BLaER1 treated with 17β-estradiol and CSF1 and Interleukin-3, amounts not matched to agents 10 nM and 100 nM (cell line): Measurements from ENCODE around the gene DOCK8.
"Not testable (repeated sequence)": the region's sequence is repeated elsewhere in the genome, so short reads cannot be mapped to it uniquely, and the experiment has no call there.

ENCODE experiments used
- H3K27ac ChIP-seq, 11 experiments: shearing (Covaris generic); formaldehyde crosslinking; 2 replicates each; pipeline ENCODE4 v1.8.1; 2022
- H3K27me3 ChIP-seq, 11 experiments: shearing (Covaris generic); formaldehyde crosslinking; 2 replicates each; pipeline ENCODE4 v1.8.1; 2022
- H3K36me3 ChIP-seq, 11 experiments: shearing (Covaris generic); formaldehyde crosslinking; 2 replicates each; pipeline ENCODE4 v1.8.1; 2022
- H3K4me1 ChIP-seq, 10 experiments: shearing (Covaris generic); formaldehyde crosslinking; 2 replicates each; pipeline ENCODE4 v1.8.1; 2022
- H3K4me2 ChIP-seq, 11 experiments: shearing (Covaris generic); formaldehyde crosslinking; 2 replicates each; pipeline ENCODE4 v1.8.1; 2022
- H3K4me3 ChIP-seq, 10 experiments: shearing (Covaris generic); formaldehyde crosslinking; 2 replicates each; pipeline ENCODE4 v1.8.1; 2022
- H3K9ac ChIP-seq, 11 experiments: shearing (Covaris generic); formaldehyde crosslinking; 2 replicates each; pipeline ENCODE4 v1.8.1; 2022
- H3K9me3 ChIP-seq, 11 experiments: shearing (Covaris generic); formaldehyde crosslinking; replicated peaks in 1 of 11; 2 replicates each; pipeline ENCODE4 v1.8.1; 2022
- H4K20me1 ChIP-seq, 11 experiments: shearing (Covaris generic); formaldehyde crosslinking; 2 replicates each; pipeline ENCODE4 v1.8.1; 2022
- Cebpa-rat ChIP-seq, 11 experiments: shearing (Covaris generic); IDR thresholded peaks; 2 replicates each; pipeline ENCODE4 v1.8.1; 2022

Gene DOCK8

GRCh38 chr9:228929-229695 is 14.4 kb downstream of the DOCK8 start:
- H3K27ac ChIP-seq, result no peak overlapping the region
- H4K20me1 ChIP-seq, result peaks cover 0 to 18% (median 0%) of the 10 kb centered on the region in 11 experiments; a peak in 3 of 22 replicates
- H3K4me3 ChIP-seq, result no peak overlapping the region
- peaks cover 3 to 23% (median 6%) of the 10 kb centered on the region in 11 experiments; a peak in 19 of 22 replicates for H3K9me3 ChIP-seq
- TF ChIP-seq Cebpa-rat (IDR thresholded peaks at IDR 0.05), result no peak
- H3K36me3 ChIP-seq, result peaks cover 0 to 35% (median 0%) of the 10 kb centered on the region in 11 experiments; a peak in 6 of 22 replicates
- H3K27me3 ChIP-seq, result no peaks in the 10 kb centered on the region
- H3K4me2 ChIP-seq, result 0 out of 22 replicates have a peak overlapping the region, but pooled peaks of 1 of the 11 experiments have one; percentile 70
- H3K9ac ChIP-seq, result no peak overlapping the region
- peaks cover 6 to 39% (median 14%) of the 10 kb centered on the region in 10 experiments; a peak in 18 of 20 replicates for H3K4me1 ChIP-seq

- H4K20me1 ChIP-seq, result peaks cover 0 to 17% (median 0%) of the 10 kb centered on the region in 11 experiments; a peak in 3 of 22 replicates
- H3K36me3 ChIP-seq, result peaks cover 0 to 36% (median 0%) of the 10 kb centered on the region in 11 experiments; a peak in 9 of 22 replicates
- peaks cover 24 to 48% (median 29%) of the 10 kb centered on the region in 11 experiments for H3K9me3 ChIP-seq
- not testable (repeated sequence) for H3K4me2 ChIP-seq, H3K4me3 ChIP-seq, H3K27me3 ChIP-seq, H3K9ac ChIP-seq, H3K27ac ChIP-seq
- H3K4me1 ChIP-seq, result peaks cover 0 to 20% (median 3%) of the 10 kb centered on the region in 10 experiments; a peak in 9 of 20 replicates
Measured at GRCh38 chr9:231625-232024, 17.0 kb downstream of the DOCK8 start.

GRCh38 chr9:233708-234107 is 19.0 kb downstream of the DOCK8 start:
- not testable (repeated sequence) for H3K27me3 ChIP-seq, H3K27ac ChIP-seq, H3K4me2 ChIP-seq, H3K9ac ChIP-seq, H3K4me3 ChIP-seq
- Histone ChIP-seq H3K9me3 (peaks cover 24 to 52% (median 31%) of the 10 kb centered on the region in 11 experiments), H4K20me1 (peaks cover 0 to 30% (median 0%) of the 10 kb centered on the region in 11 experiments; a peak in 5 of 22 replicates), H3K4me1 (peaks cover 5 to 17% (median 10%) of the 10 kb centered on the region in 10 experiments; a peak in 17 of 20 replicates), H3K36me3 (peaks cover 0 to 41% (median 0%) of the 10 kb centered on the region in 11 experiments; a peak in 9 of 22 replicates)

DNA sequence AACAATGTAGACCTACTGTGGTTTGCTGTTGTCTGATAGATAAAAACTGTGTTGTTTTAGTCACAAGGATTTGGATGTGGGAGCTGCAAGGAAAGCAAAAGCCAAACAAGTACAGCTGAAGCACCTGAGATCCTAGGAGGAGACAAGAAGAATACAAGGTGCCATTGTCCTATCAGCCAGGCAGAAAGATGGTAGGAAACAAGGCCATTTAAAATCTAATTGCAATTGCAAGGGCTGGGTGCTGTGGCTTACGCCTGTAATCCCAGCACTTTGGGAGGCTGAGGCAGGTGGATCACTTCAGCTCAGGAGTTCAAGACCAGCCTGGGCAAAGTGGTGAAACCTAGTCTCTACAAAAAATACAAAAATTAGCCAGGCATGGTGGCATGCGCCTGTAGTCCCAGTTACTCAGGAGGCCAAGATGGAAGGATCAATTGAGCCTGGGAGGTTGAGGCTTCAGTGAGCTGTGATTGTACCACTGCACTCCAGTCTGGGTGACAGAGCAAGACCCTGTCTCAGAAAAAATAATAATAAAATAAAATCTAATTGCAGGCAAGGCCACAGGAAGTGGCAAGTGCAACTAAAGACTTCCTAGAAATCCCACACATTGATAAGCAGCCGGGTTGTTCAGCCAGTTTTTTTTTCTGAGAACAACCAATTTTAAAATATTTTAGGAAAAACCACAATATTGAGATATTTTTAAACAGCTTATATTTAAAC is 22.6 kb downstream of the DOCK8 start:
- peak overlapping the region in 10 of 11 experiments; percentile 8 to 75 (median 52); a peak in 16 of 22 replicates for H3K4me2 ChIP-seq
- H3K36me3 ChIP-seq, result peaks cover 0 to 63% (median 0%) of the 10 kb centered on the region in 11 experiments; a peak in 8 of 22 replicates
- TF ChIP-seq Cebpa-rat (IDR thresholded peaks at IDR 0.05), result no peak

GRCh38 chr9:237858-238345 is 23.2 kb downstream of the DOCK8 start:
- Histone ChIP-seq H3K4me2 (peak overlapping the region in 7 of 11 experiments; percentile 30 to 75 (median 61); a peak in 10 of 22 replicates), H3K27ac (no peak overlapping the region), H4K20me1 (peaks cover 0 to 69% (median 0%) of the 10 kb centered on the region in 11 experiments; a peak in 5 of 22 replicates), H3K4me3 (no peak overlapping the region), H3K4me1 (peaks cover 5 to 17% (median 10%) of the 10 kb centered on the region in 10 experiments; a peak in 17 of 20 replicates), H3K9ac (no peak overlapping the region), H3K27me3 (no peaks in the 10 kb centered on the region), H3K36me3 (peaks cover 0 to 69% (median 0%) of the 10 kb centered on the region in 11 experiments; a peak in 8 of 22 replicates), H3K9me3 (peaks cover 24 to 42% (median 31%) of the 10 kb centered on the region in 11 experiments)
- no peak for TF ChIP-seq Cebpa-rat (IDR thresholded peaks at IDR 0.05)

More for the DNA sequence above, 22.6 kb downstream of the DOCK8 start:
- peaks cover 24 to 42% (median 31%) of the 10 kb centered on the region in 11 experiments for H3K9me3 ChIP-seq
- H3K4me3 ChIP-seq, result no peak overlapping the region
- no peak overlapping the region for H3K9ac ChIP-seq
- H3K4me1 ChIP-seq, result peaks cover 5 to 17% (median 10%) of the 10 kb centered on the region in 10 experiments; a peak in 17 of 20 replicates
- peaks cover 0 to 63% (median 0%) of the 10 kb centered on the region in 11 experiments; a peak in 5 of 22 replicates for H4K20me1 ChIP-seq
- no peaks in the 10 kb centered on the region for H3K27me3 ChIP-seq
- no peak overlapping the region for H3K27ac ChIP-seq

GRCh38 chr9:242461-243080 is 27.9 kb downstream of the DOCK8 start:
- Histone ChIP-seq H3K4me2 (no peak overlapping the region), H3K4me1 (peaks cover under 1 to 8% (median 5%) of the 10 kb centered on the region in 10 experiments; a peak in 15 of 20 replicates), H3K9me3 (no peaks in the 10 kb centered on the region), H3K9ac (no peak overlapping the region), H3K27ac (no peak overlapping the region), H3K27me3 (no peaks in the 10 kb centered on the region), H3K4me3 (no peak overlapping the region), H4K20me1 (peaks cover 0 to 91% (median 0%) of the 10 kb centered on the region in 11 experiments; a peak in 5 of 22 replicates), H3K36me3 (peaks cover 0 to 56% (median 0%) of the 10 kb centered on the region in 11 experiments; a peak in 6 of 22 replicates)
- TF ChIP-seq Cebpa-rat (IDR thresholded peaks at IDR 0.05), result no peak

DNA sequence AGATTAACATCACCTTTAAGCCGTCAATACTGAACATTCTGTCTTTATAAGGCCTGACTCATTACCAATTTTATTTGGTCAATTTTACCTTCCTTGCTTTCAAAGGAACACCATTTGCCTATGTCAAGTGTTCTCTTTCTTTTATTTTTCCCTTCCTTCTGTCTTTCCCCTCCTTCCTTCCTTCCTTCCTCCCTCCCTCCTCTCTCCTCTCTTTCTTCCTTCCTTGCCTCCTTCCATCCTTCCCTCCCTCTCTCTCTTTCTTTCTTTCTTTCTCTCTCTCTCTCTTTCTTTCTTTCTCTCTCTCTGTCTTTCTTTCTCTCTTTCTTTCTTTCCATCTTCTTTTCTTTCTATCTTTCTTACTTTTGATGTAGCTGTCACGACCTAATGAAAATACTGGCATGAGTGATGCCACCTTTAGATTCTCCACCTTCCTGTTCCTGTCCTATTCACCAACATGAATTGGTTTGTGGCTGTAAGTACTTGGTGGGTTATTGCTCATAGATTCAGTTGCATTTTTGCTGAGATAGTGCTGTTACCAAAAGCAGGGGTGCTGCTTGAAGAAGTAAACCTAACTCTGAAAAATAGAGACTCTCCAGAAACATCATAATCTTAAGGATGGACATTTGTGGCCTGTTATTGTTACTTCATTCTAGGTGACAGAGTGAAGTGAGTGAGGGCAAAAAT is 33.8 kb downstream of the DOCK8 start:
- H3K4me3 ChIP-seq, result no peak overlapping the region
- H4K20me1 ChIP-seq, result peaks cover 0 to 71% (median 0%) of the 10 kb centered on the region in 11 experiments; a peak in 4 of 22 replicates
- H3K27me3 ChIP-seq, result no peaks in the 10 kb centered on the region
- peaks cover 0 to 33% (median 6%) of the 10 kb centered on the region in 10 experiments; a peak in 10 of 20 replicates for H3K4me1 ChIP-seq
- H3K27ac ChIP-seq, result peak overlapping the region in 2 of 11 experiments; percentile 39 to 45; a peak in 3 of 22 replicates
- H3K4me2 ChIP-seq, result peak overlapping the region in 5 of 11 experiments; percentile 58 to 72 (median 68); a peak in 11 of 22 replicates
- H3K9ac ChIP-seq, result no peak overlapping the region
- no peaks in the 10 kb centered on the region for H3K9me3 ChIP-seq
- H3K36me3 ChIP-seq, result peaks cover 0 to 36% (median 0%) of the 10 kb centered on the region in 11 experiments; a peak in 4 of 22 replicates
- TF ChIP-seq Cebpa-rat (IDR thresholded peaks at IDR 0.05), result no peak
